Small intestine (tissue), 7 donors: ENCODE measurements around the gene NCAN. TPM values are rescaled to one million over a fixed set of nuclear protein-coding genes. Genes with fewer than 3 reads are reported as not detected.

Source experiments
- DNase-seq, 2 donors: peaks; one replicate each; pipeline versions ENCODE4 v3.0.0 to v3.0.0-alpha.2; 2013
- FAIRE-seq: peaks from 2 replicates; lab custom pipeline; 2012; peaks lifted over from hg19 to GRCh38; lab: Jason Lieb, UNC
- H3K27ac ChIP-seq, 3 donors: one replicate each; pipeline ENCODE4 v1.5.1; 2013; ENCODE audit warnings: low read length in 2 of 3, mild to moderate bottlenecking in 2 of 3, control low read depth in 1 of 3, inconsistent platforms in 1 of 3, low read depth in 1 of 3, moderate library complexity in 1 of 3
- H3K27me3 ChIP-seq, 3 donors: one replicate each; pipeline ENCODE4 v1.6.1; 2013; ENCODE audit warnings: low read length in 3 of 3, inconsistent platforms in 1 of 3; ENCODE audit not compliant: control insufficient read depth in 3 of 3, insufficient read depth in 3 of 3
- H3K36me3 ChIP-seq, 3 donors: one replicate each; pipeline ENCODE4 v1.6.1; 2013; ENCODE audit warnings: low read length in 3 of 3, inconsistent platforms in 1 of 3, low read depth in 1 of 3, mild to moderate bottlenecking in 1 of 3, moderate library complexity in 1 of 3; ENCODE audit not compliant: control insufficient read depth in 3 of 3, insufficient read depth in 2 of 3
- H3K4me1 ChIP-seq, 3 donors: one replicate each; pipeline ENCODE4 v1.6.1; 2013; ENCODE audit warnings: low read length in 2 of 3, inconsistent platforms in 1 of 3, low read depth in 1 of 3, mild to moderate bottlenecking in 1 of 3, moderate library complexity in 1 of 3; ENCODE audit not compliant: control insufficient read depth in 3 of 3, insufficient read depth in 2 of 3
- H3K4me3 ChIP-seq, 3 donors: one replicate each; pipeline ENCODE4 v1.5.1; 2013; ENCODE audit warnings: low read length in 3 of 3, control low read depth in 1 of 3, inconsistent platforms in 1 of 3, low read depth in 1 of 3, mild to moderate bottlenecking in 1 of 3, moderate library complexity in 1 of 3
- H3K9me3 ChIP-seq, 2 donors: one replicate each; pipeline ENCODE4 v1.6.1; 2013; ENCODE audit warnings: low read depth in 1 of 2, low read length in 1 of 2; ENCODE audit not compliant: control insufficient read depth in 2 of 2, insufficient read depth in 1 of 2
- WGBS, 3 donors: extraction: QIAGEN DNeasy Blood & Tissue Kit; methylation state at CpG; one replicate each; pipeline ENCODE4 v1.1.7; 2013; 5-methylcytosine and 5-hydroxymethylcytosine counted together
- polyA plus RNA-seq, 4 donors: library from polyadenylated mRNA; stranded (reverse) in 3 of 4; unstranded in 1 of 4; fragments of 200-250 nt in 3 of 4; fragments of 120-200 nt in 1 of 4; gene quantifications; one replicate each; pipeline versions ENCODE4 v1.2.1 to v1.2.3, GENCODE V29; 2013
- donor health status: healthy with polysubstance abuse.
- donor health status: control.
- donor health status: control.
- donor health status: Bipolar disorder and iron deficiency.
- donor health status: healthy.

Gene NCAN
- polyA plus RNA-seq, 4 donors: 0.03 to 0.27 (median 0.16) TPM; not detected in 1

GRCh38 chr19:19292607-19293006 lies 80.8 kb downstream of the NCAN start:
- peaks cover 0 to 4% of the 10 kb centered on the region in 2 donors for H3K9me3 ChIP-seq
- H3K36me3 ChIP-seq: peaks cover 2 to 65% (median 2%) of the 10 kb centered on the region in 3 donors
- no peak overlapping the region for H3K27ac ChIP-seq
- no peak overlapping the region for H3K4me3 ChIP-seq
- no peaks in the 10 kb centered on the region for H3K27me3 ChIP-seq
- WGBS, 3 donors: 97 to 98% (median 98%) methylated on average over 5 of the region's 5 CpGs
- DNase-seq: no peak
- no peak for FAIRE-seq
- H3K4me1 ChIP-seq: no peaks in the 10 kb centered on the region

DNA sequence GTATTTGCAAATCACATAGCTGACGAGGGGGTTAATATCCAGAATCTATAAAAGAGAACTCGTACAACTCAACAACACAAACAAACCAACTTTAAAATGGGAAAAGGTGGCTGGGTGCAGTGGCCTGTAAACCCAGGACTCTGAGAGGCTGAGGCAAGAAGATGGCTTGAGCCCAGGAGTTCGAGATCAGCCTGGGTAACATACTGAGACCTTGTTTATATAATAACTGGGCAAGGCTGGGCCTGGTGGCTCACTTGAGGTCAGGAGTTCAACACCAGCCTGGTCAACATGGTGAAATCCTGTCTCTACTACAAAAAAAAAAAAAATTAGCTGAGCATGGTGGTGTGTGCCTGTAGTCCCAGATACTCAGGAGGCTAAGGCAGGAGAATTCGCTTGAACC lies 83.2 kb downstream of the NCAN start:
- no peaks in the 10 kb centered on the region for H3K27me3 ChIP-seq
- FAIRE-seq (no peak), DNase-seq (no peak)
- peaks cover 0 to 4% of the 10 kb centered on the region in 2 donors for H3K9me3 ChIP-seq
- H3K27ac ChIP-seq: no peak overlapping the region
- no peak overlapping the region for H3K4me3 ChIP-seq
- no peaks in the 10 kb centered on the region for H3K4me1 ChIP-seq
- peaks cover 1 to 58% (median 2%) of the 10 kb centered on the region in 3 donors for H3K36me3 ChIP-seq
- 93 to 97% (median 94%) methylated on average over 4 of the region's 4 CpGs for WGBS, 3 donors

DNA sequence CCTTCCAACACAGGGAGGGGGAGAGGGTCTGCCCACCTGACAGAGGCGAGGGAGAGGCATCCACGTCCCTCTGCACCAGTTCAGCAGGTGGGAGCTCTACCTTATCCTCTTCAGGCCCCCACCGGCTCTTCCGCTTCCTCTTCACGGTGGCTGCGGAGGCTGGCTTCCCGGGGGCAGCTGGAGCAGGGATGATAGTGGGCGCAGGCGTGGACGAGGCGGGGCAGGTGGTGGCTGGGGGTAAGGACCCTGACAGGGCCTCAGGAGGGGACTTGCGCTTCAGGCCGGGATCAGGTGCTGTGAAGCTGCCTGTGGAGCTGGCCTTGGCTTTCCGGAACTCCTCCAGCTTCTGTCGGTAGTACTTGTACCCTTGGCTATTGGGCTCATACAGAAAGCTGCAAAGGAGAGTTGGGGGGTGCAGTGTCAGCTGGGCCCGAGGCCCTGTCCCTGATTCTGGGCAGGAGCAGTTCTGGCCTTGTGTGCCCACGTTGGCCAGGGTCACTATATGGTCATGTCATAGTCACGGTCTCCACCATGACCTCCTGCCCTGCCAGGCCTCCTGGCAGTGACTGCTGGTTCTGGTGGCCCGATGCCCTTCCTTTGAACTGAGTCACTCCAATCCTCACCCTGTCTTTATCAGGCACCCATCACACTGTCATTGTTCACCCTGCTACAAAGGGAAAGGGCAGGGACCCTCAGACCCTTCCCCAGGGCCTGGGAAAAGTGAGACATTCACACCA lies 85.4 kb downstream of the NCAN start:
- Histone ChIP-seq H3K9me3 (peaks cover 0 to 4% of the 10 kb centered on the region in 2 donors), H3K27ac (no peak overlapping the region), H3K36me3 (peaks cover 6 to 74% (median 7%) of the 10 kb centered on the region in 3 donors), H3K27me3 (no peaks in the 10 kb centered on the region), H3K4me3 (no peak overlapping the region), H3K4me1 (no peaks in the 10 kb centered on the region)
- DNase-seq (no peak), FAIRE-seq (no peak)
- WGBS, 3 donors: 92 to 96% (median 94%) methylated on average over 19 of the region's 19 CpGs

DNA sequence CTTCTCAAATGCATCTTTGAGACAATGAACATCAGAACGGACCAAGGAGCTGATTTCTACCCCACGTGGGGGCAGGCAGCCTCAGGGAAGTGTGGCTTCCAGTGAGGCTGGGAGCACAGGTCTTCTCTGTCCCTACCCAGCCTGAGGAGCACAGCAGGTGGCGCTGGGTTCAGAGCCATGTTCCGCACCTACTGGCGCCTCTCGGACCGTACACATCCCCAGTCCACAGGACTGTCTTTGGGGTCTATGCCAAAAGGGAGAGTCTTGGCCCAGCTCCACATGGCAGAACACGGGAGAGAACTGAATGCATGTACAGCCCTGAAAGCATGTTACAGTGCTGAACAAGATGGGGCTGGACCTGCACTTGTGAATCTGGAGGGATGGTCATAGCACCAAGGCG lies 86.0 kb downstream of the NCAN start:
- DNase-seq (no peak), FAIRE-seq (no peak)
- no peaks in the 10 kb centered on the region for H3K27me3 ChIP-seq
- peaks cover 5 to 75% (median 9%) of the 10 kb centered on the region in 3 donors for H3K36me3 ChIP-seq
- peaks cover 0 to 3% of the 10 kb centered on the region in 2 donors for H3K9me3 ChIP-seq
- no peak overlapping the region for H3K4me3 ChIP-seq
- no peaks in the 10 kb centered on the region for H3K4me1 ChIP-seq
- WGBS, 3 donors: 75 to 87% (median 79%) methylated on average over 9 of the region's 9 CpGs
- no peak overlapping the region for H3K27ac ChIP-seq

GRCh38 chr19:19300613-19301012 lies 88.9 kb downstream of the NCAN start:
- FAIRE-seq: no peak
- 94 to 96% (median 96%) methylated on average over 11 to 12 of the region's 12 CpGs for WGBS, 3 donors
- H3K36me3 ChIP-seq: peaks cover 5 to 83% (median 19%) of the 10 kb centered on the region in 3 donors

More at GRCh38 chr19:19300613-19301012, 88.9 kb downstream of the NCAN start:
- DNase-seq: no peak
- Histone ChIP-seq H3K27me3 (no peaks in the 10 kb centered on the region), H3K4me1 (no peaks in the 10 kb centered on the region), H3K9me3 (no peaks in the 10 kb centered on the region), H3K27ac (no peak overlapping the region), H3K4me3 (no peak overlapping the region)

Other genes starting within 250 kb of the NCAN start
- 10 to 100 TPM; 23.0 to 63.5 (median 33.4) TPM for gene SUGP2, start 178.4 kb upstream of the NCAN start, polyA plus RNA-seq
- 10 to 100 TPM; 17.4 to 25.1 (median 21.2) TPM for gene ARMC6, start 178.4 kb upstream of the NCAN start, polyA plus RNA-seq
- 10 to 100 TPM in 1 of 4 donors, 1 to 10 TPM in 3; 5.6 to 19.6 (median 9.4) TPM for gene SLC25A42, start 148.0 kb upstream of the NCAN start, polyA plus RNA-seq
- gene TMEM161A, start 73.5 kb upstream of the NCAN start, polyA plus RNA-seq: 10 to 100 TPM in 2 of 4 donors, 1 to 10 TPM in 2; 8.1 to 31.4 (median 18.1) TPM
- 1 to 10 TPM in 3 of 4 donors, under 1 TPM in 1; 0.74 to 3.2 (median 2.0) TPM for gene MEF2B, start 41.7 kb upstream of the NCAN start, polyA plus RNA-seq
- gene BORCS8, start 19.8 kb upstream of the NCAN start, polyA plus RNA-seq: 10 to 100 TPM; 15.1 to 24.7 (median 18.4) TPM
- 100 to 1,000 TPM in 2 of 4 donors, 10 to 100 TPM in 2; 59.7 to 149 (median 104) TPM for gene RFXANK, start 19.7 kb upstream of the NCAN start, polyA plus RNA-seq
- 10 to 100 TPM in 3 of 4 donors, 1 to 10 TPM in 1; 8.1 to 22.9 (median 15.9) TPM for gene NR2C2AP, start 8.5 kb upstream of the NCAN start, polyA plus RNA-seq
- gene TM6SF2, start 61.3 kb downstream of the NCAN start, polyA plus RNA-seq: 100 to 1,000 TPM in 2 of 4 donors, 10 to 100 TPM in 2; 53.6 to 477 (median 106) TPM
- gene SUGP1, start 108.6 kb downstream of the NCAN start, polyA plus RNA-seq: 10 to 100 TPM; 32.9 to 66.4 (median 43.0) TPM
- gene MAU2, start 108.9 kb downstream of the NCAN start, polyA plus RNA-seq: 10 to 100 TPM; 11.6 to 51.3 (median 18.6) TPM
- 10 to 100 TPM; 25.9 to 49.1 (median 33.0) TPM for gene GATAD2A, start 193.7 kb downstream of the NCAN start, polyA plus RNA-seq